Measurements from ENCODE around the gene PDCD1. TPM values are rescaled to one million over a fixed set of nuclear protein-coding genes. Genes with fewer than 3 reads are reported as not detected.

Gene PDCD1
- total RNA-seq, 2 experiments from 2014 or later = 33.2 to 37.2 TPM

DNA sequence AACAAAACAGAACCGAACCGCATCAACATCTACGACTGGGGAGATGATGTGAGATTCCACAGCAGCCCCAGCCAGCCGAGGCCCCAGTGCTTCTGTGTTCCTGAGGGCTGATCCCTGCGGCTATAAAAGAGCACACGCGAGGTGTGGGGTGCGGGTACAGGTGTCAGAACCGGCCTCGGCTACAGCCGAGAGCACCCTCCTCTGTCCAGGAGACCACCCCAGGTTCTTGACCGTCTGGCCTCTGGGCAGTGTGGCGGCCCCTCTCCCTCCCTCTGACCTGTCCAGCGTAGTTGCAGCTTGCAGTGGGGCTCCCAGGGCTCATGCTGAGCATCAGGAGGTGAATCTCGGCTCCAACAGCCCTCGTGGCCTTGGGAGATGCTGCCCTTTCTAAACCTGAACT is 34.6 kb upstream of the PDCD1 start:
- CTCF ChIA-PET = interaction anchor here (0.5 kb wide), 1 partner anchor 454 kb away, joined by 3 read pairs; no protein-coding TSS in a partner anchor
- no peak for ATAC-seq

GRCh38 chr2:241892299-241893137 is 33.8 kb upstream of the PDCD1 start:
- Mint-ChIP-seq H3K27ac (no peak overlapping the region), H3K36me3 (ENCODE audit: low read depth) (peaks cover 17% of the 10 kb centered on the region), H3K9me3 (ENCODE audit: low read depth) (peaks cover 2% of the 10 kb centered on the region), H3K27me3 (no peaks in the 10 kb centered on the region), H3K4me1 (peaks cover 9% of the 10 kb centered on the region), H3K4me3 (no peak overlapping the region)
- POLR2A ChIA-PET = no interaction called here
- ATAC-seq (no peak), DNase-seq (no peak)
- intact Hi-C loops (cut with DNase I, micrococcal nuclease) = no loop called here
- CTCF ChIA-PET = no interaction called here

More for the DNA sequence above, 34.6 kb upstream of the PDCD1 start:
- H3K9me3 Mint-ChIP-seq (ENCODE audit: low read depth) = peaks cover 2% of the 10 kb centered on the region
- no peak for DNase-seq
- no peak overlapping the region for H3K27ac Mint-ChIP-seq
- H3K4me3 Mint-ChIP-seq = no peak overlapping the region
- intact Hi-C loops (cut with DNase I, micrococcal nuclease) = no loop called here
- POLR2A ChIA-PET = no interaction called here
- peaks cover 13% of the 10 kb centered on the region for H3K36me3 Mint-ChIP-seq (ENCODE audit: low read depth)
- H3K4me1 Mint-ChIP-seq = peaks cover 5% of the 10 kb centered on the region
- H3K27me3 Mint-ChIP-seq = no peaks in the 10 kb centered on the region

GRCh38 chr2:241891988-241892298 is 33.2 kb upstream of the PDCD1 start:
- ATAC-seq (no peak), DNase-seq (no peak)
- H3K27me3 Mint-ChIP-seq = no peaks in the 10 kb centered on the region
- peaks cover 15% of the 10 kb centered on the region for H3K4me1 Mint-ChIP-seq
- H3K27ac Mint-ChIP-seq = no peak overlapping the region
- CTCF ChIA-PET = no interaction called here
- intact Hi-C loops (cut with DNase I, micrococcal nuclease) = no loop called here
- H3K9me3 Mint-ChIP-seq (ENCODE audit: low read depth) = peaks cover 2% of the 10 kb centered on the region
- H3K36me3 Mint-ChIP-seq (ENCODE audit: low read depth) = peaks cover 20% of the 10 kb centered on the region
- no peak overlapping the region for H3K4me3 Mint-ChIP-seq
- POLR2A ChIA-PET = no interaction called here

- no peak for DNase-seq
- ChIA-PET POLR2A (no interaction called here), CTCF (no interaction called here)
- H3K4me3 Mint-ChIP-seq = no peak overlapping the region
- ATAC-seq = no peak
- peaks cover 19% of the 10 kb centered on the region for H3K4me1 Mint-ChIP-seq
- intact Hi-C loops (cut with DNase I, micrococcal nuclease) = no loop called here
- H3K27me3 Mint-ChIP-seq = no peaks in the 10 kb centered on the region
- H3K36me3 Mint-ChIP-seq (ENCODE audit: low read depth) = peaks cover 21% of the 10 kb centered on the region
- peaks cover 2% of the 10 kb centered on the region for H3K9me3 Mint-ChIP-seq (ENCODE audit: low read depth)
- H3K27ac Mint-ChIP-seq = no peak overlapping the region
Measured at GRCh38 chr2:241891315-241891987, 32.8 kb upstream of the PDCD1 start.

GRCh38 chr2:241890524-241891235 is 32.0 kb upstream of the PDCD1 start:
- Mint-ChIP-seq H3K4me3 (no peak overlapping the region), H3K27me3 (no peaks in the 10 kb centered on the region), H3K36me3 (ENCODE audit: low read depth) (peaks cover 21% of the 10 kb centered on the region), H3K9me3 (ENCODE audit: low read depth) (no peaks in the 10 kb centered on the region), H3K27ac (no peak overlapping the region), H3K4me1 (peaks cover 23% of the 10 kb centered on the region)
- POLR2A ChIA-PET = interaction anchor here (0.6 kb wide), 1 partner anchor 136 kb away, joined by 3 read pairs; no protein-coding TSS in a partner anchor
- intact Hi-C loops (cut with DNase I, micrococcal nuclease) = no loop called here
- ATAC-seq (no peak), DNase-seq (no peak)
- CTCF ChIA-PET = no interaction called here

DNA sequence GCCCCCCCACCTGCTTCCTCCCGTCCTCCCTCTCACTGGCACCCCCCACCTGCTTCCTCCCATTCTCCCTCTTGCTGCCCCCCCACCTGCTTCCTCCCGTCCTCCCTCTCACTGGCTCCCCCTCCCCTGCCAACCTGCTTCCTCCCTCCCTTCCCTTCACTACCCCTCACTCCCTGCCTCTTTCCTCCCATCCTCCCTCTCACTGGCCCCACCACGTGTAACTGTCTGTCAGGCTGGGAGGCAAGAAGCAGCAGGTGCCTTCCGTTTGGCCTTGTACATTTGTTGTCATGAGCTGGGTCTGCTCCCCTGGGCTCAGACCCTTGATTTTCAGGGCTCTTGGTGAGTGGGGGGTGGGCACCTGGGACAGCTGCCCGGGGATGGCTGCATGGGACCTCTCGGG is 29.9 kb upstream of the PDCD1 start:
- no peak for DNase-seq
- intact Hi-C loops (cut with DNase I, micrococcal nuclease) = loop anchor here (10.0 kb wide), 2 partner anchors 674 to 1324 kb away; partner anchors contain the start of genes DUSP28 (in 1 of the 2) and RNPEPL1 (in 1 of the 2)

GRCh38 chr2:241887806-241888522 is 29.3 kb upstream of the PDCD1 start:
- DNase-seq (no peak), ATAC-seq (no peak)
- no peak overlapping the region for H3K27ac Mint-ChIP-seq
- H3K27me3 Mint-ChIP-seq = no peaks in the 10 kb centered on the region
- no peaks in the 10 kb centered on the region for H3K9me3 Mint-ChIP-seq (ENCODE audit: low read depth)
- H3K4me1 Mint-ChIP-seq = peaks cover 30% of the 10 kb centered on the region
- intact Hi-C loops (cut with DNase I, micrococcal nuclease) = loop anchor here (10.0 kb wide), 2 partner anchors 673 to 1323 kb away; partner anchors contain the start of genes DUSP28 (in 1 of the 2) and RNPEPL1 (in 1 of the 2)
- H3K4me3 Mint-ChIP-seq = no peak overlapping the region
- POLR2A ChIA-PET = no interaction called here
- CTCF ChIA-PET = no interaction called here
- H3K36me3 Mint-ChIP-seq (ENCODE audit: low read depth) = peaks cover 35% of the 10 kb centered on the region

More for the DNA sequence above, 29.9 kb upstream of the PDCD1 start:
- no peaks in the 10 kb centered on the region for H3K9me3 Mint-ChIP-seq (ENCODE audit: low read depth)
- ChIA-PET POLR2A (interaction anchor here (0.5 kb wide), 1 partner anchor 10 kb away, joined by 4 read pairs; no protein-coding TSS in a partner anchor), CTCF (no interaction called here)
- ATAC-seq = no peak
- H3K4me3 Mint-ChIP-seq = no peak overlapping the region
- peak overlapping the region; percentile 39 for H3K27ac Mint-ChIP-seq
- H3K4me1 Mint-ChIP-seq = peaks cover 25% of the 10 kb centered on the region
- no peaks in the 10 kb centered on the region for H3K27me3 Mint-ChIP-seq
- peaks cover 33% of the 10 kb centered on the region for H3K36me3 Mint-ChIP-seq (ENCODE audit: low read depth)

- POLR2A ChIA-PET = no interaction called here
- DNase-seq (no peak), ATAC-seq (no peak)
- H3K4me3 Mint-ChIP-seq = no peak overlapping the region
- H3K9me3 Mint-ChIP-seq (ENCODE audit: low read depth) = no peaks in the 10 kb centered on the region
- H3K36me3 Mint-ChIP-seq (ENCODE audit: low read depth) = peaks cover 36% of the 10 kb centered on the region
- CTCF ChIA-PET = no interaction called here
- intact Hi-C loops (cut with DNase I, micrococcal nuclease) = loop anchor here (10.0 kb wide), 2 partner anchors 672 to 1322 kb away; partner anchors contain the start of genes DUSP28 (in 1 of the 2) and RNPEPL1 (in 1 of the 2)
- H3K27me3 Mint-ChIP-seq = no peaks in the 10 kb centered on the region
- peaks cover 37% of the 10 kb centered on the region for H3K4me1 Mint-ChIP-seq
- no peak overlapping the region for H3K27ac Mint-ChIP-seq
Measured at GRCh38 chr2:241886840-241887447, 28.2 kb upstream of the PDCD1 start.

- H3K27me3 Mint-ChIP-seq = no peaks in the 10 kb centered on the region
- no peak overlapping the region for H3K27ac Mint-ChIP-seq
- intact Hi-C loops (cut with DNase I, micrococcal nuclease) = loop anchor here (10.0 kb wide), 2 partner anchors 671 to 1321 kb away; partner anchors contain the start of genes DUSP28 (in 1 of the 2) and RNPEPL1 (in 1 of the 2)
- CTCF ChIA-PET = interaction anchor here (0.5 to 1.0 kb wide), 4 partner anchors 147 to 521 kb away, joined by 3 to 4 read pairs (median 3); partner anchors contain the start of gene D2HGDH
- peaks cover 36% of the 10 kb centered on the region for H3K36me3 Mint-ChIP-seq (ENCODE audit: low read depth)
- POLR2A ChIA-PET = no interaction called here
- H3K9me3 Mint-ChIP-seq (ENCODE audit: low read depth) = no peaks in the 10 kb centered on the region
- DNase-seq = no peak
- no peak for ATAC-seq
- H3K4me1 Mint-ChIP-seq = peaks cover 37% of the 10 kb centered on the region
- H3K4me3 Mint-ChIP-seq = no peak overlapping the region
Measured at GRCh38 chr2:241885946-241886643, 27.4 kb upstream of the PDCD1 start.

- intact Hi-C loops (cut with DNase I, micrococcal nuclease) = loop anchor here (10.0 kb wide), 2 partner anchors 671 to 1321 kb away; partner anchors contain the start of genes DUSP28 (in 1 of the 2) and RNPEPL1 (in 1 of the 2)
- Mint-ChIP-seq H3K4me3 (no peak overlapping the region), H3K4me1 (peaks cover 41% of the 10 kb centered on the region), H3K9me3 (ENCODE audit: low read depth) (no peaks in the 10 kb centered on the region), H3K27me3 (no peaks in the 10 kb centered on the region), H3K36me3 (ENCODE audit: low read depth) (peaks cover 36% of the 10 kb centered on the region), H3K27ac (no peak overlapping the region)
- ChIA-PET CTCF (interaction anchor here (0.5 to 1.0 kb wide), 5 partner anchors 148 to 520 kb away, joined by 3 to 4 read pairs (median 3); partner anchors contain the start of gene D2HGDH), POLR2A (no interaction called here)
- DNase-seq = no peak
- no peak for ATAC-seq
Measured at GRCh38 chr2:241885291-241885945, 26.7 kb upstream of the PDCD1 start.
